HL-60/S4 (cell line): ENCODE results near the gene GOLGA6C.

ENCODE experiments used
- in situ Hi-C: fragments of 300-500 bp; cut with MboI; formaldehyde crosslinking; loops from 2 replicates; pipeline ENCODE4 v1.14.3; 2022; ENCODE audit warnings: low sequenced_read_pairs

The GOLGA6C gene

GRCh38 chr15:75312548-75312947 lies 54.4 kb downstream of the GOLGA6C start:
- in situ Hi-C loops = loop anchor here (25.0 kb wide), 1 partner anchor 1250 kb away; no protein-coding TSS in a partner anchor

GRCh38 chr15:75313116-75313845 lies 55.1 kb downstream of the GOLGA6C start:
- in situ Hi-C loops = loop anchor here (25.0 kb wide), 1 partner anchor 1251 kb away; no protein-coding TSS in a partner anchor

- in situ Hi-C loops = loop anchor here (25.0 kb wide), 1 partner anchor 1252 kb away; no protein-coding TSS in a partner anchor
Measured at GRCh38 chr15:75314552-75315290, 56.6 kb downstream of the GOLGA6C start.

GRCh38 chr15:75319231-75319897 lies 61.2 kb downstream of the GOLGA6C start:
- in situ Hi-C loops = loop anchor here (25.0 kb wide), 1 partner anchor 1257 kb away; no protein-coding TSS in a partner anchor
